SHP77 (cell line): ENCODE data around the gene KCNJ4.
"Not testable (repeated sequence)": the region's sequence is repeated elsewhere in the genome, so short reads cannot be mapped to it uniquely, and the experiment has no call there.

Source experiments
- DNase-seq, 2 experiments: peaks; one replicate each; lab custom pipeline; 2025; lab: John Stamatoyannopoulos, UW

The KCNJ4 gene

GRCh38 chr22:38471237-38471636, 16.2 kb upstream of the KCNJ4 start:
- no peak for DNase-seq

GRCh38 chr22:38470179-38470578, 15.2 kb upstream of the KCNJ4 start:
- DNase-seq, result not testable (repeated sequence)

GRCh38 chr22:38469306-38469781, 14.3 kb upstream of the KCNJ4 start:
- DNase-seq, result no peak

- DNase-seq, result no peak
These were observed 13.7 kb upstream of the KCNJ4 start for GRCh38 chr22:38468443-38469305.

GRCh38 chr22:38467904-38468442, 13.0 kb upstream of the KCNJ4 start, which contains the start of gene KDELR3:
Gene KDELR3 (plus strand): TSS chr22:38468096. CDS start chr22:38468234, 138 bp downstream.
- no peak for DNase-seq

GRCh38 chr22:38467438-38467903, 12.5 kb upstream of the KCNJ4 start:
- no peak for DNase-seq

GRCh38 chr22:38465673-38466490, 10.9 kb upstream of the KCNJ4 start:
- DNase-seq, result no peak

GRCh38 chr22:38464992-38465672, 10.1 kb upstream of the KCNJ4 start:
- DNase-seq, result no peak

- DNase-seq, result peak; percentile 56 to 68
These were observed 8.2 kb upstream of the KCNJ4 start for GRCh38 chr22:38462960-38463784.

- DNase-seq, result peak; percentile 93
These were observed 6.5 kb upstream of the KCNJ4 start for GRCh38 chr22:38461414-38462081.

GRCh38 chr22:38461057-38461413, 6.0 kb upstream of the KCNJ4 start:
- DNase-seq, result no peak

- no peak for DNase-seq
These were observed 5.4 kb upstream of the KCNJ4 start for GRCh38 chr22:38460426-38460840.

GRCh38 chr22:38456841-38457699, 2.1 kb upstream of the KCNJ4 start:
- DNase-seq, result no peak

- no peak for DNase-seq
These were observed 1.4 kb upstream of the KCNJ4 start for GRCh38 chr22:38456272-38456835.

- DNase-seq, result no peak
These were observed 702 bp upstream of the KCNJ4 start for GRCh38 chr22:38455530-38456271.

- DNase-seq, result no peak
These were observed 485 bp downstream of the KCNJ4 start for GRCh38 chr22:38454353-38455075.

GRCh38 chr22:38453996-38454352, 1.0 kb downstream of the KCNJ4 start:
- DNase-seq, result no peak
